GM21576 (cell line): Measurements from ENCODE around the gene DHX9.

Experiments
- ATAC-seq: cut with Tn5 transposase; IDR thresholded peaks from one replicate; pipeline ENCODE4 v1.9.1; 2021; ENCODE audit warnings: mild to moderate bottlenecking, moderate library complexity; ENCODE audit not compliant: unreplicated experiment

DHX9 gene

GRCh38 chr1:182839209-182840066 is at the start of gene DHX9:
Gene DHX9, plus strand, starts transcription at chr1:182839347. Its CDS starts 3,220 bp downstream, at chr1:182842567.
- peak; percentile 78 for ATAC-seq

- ATAC-seq, result no peak
These were observed 47.6 kb upstream of the DHX9 start for GRCh38 chr1:182791281-182792179.

DNA sequence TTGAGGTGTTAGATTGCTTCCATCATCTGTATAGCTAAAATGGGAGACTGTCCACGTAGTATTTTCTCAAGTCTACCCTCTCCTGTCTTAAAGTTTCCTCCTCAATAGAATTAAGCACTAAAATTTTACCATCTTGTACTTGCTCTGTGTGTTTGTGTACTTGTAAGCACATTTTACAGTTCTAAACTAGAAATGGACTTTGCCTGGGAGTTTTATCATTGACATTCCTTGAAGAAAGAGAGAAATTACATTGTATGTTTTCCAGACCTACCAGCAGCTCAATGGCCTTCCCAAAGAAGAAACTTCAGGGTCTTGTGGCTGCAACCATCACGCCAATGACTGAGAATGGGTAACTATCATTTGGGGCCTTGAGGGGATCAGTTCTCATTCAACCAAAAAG is 45.1 kb upstream of the DHX9 start:
- ATAC-seq, result no peak

DNA sequence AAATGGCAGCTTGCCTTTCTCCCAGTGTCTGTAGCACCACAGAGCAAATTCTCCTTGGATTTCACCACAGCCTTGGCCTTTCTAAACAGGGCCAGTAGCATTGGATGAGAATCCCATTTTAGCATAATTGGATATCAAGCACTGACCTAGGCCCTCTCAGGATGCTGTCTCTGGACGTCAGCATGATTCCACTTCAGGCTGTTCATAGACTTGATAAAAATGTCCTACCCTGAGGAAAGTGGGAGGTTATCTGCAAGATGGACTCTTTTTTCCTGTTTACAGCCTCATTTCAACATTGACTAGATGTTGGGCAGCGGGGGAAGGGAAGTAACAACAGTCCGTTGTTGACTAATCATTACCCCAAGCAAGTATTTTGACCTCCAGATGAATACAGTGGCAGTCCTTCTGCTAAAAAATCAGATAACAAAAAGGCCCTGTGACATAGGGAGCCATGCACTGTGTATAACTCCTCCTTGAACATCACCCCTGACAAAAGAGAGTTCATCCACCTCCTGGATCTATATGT is 44.4 kb upstream of the DHX9 start:
- ATAC-seq, result no peak

DNA sequence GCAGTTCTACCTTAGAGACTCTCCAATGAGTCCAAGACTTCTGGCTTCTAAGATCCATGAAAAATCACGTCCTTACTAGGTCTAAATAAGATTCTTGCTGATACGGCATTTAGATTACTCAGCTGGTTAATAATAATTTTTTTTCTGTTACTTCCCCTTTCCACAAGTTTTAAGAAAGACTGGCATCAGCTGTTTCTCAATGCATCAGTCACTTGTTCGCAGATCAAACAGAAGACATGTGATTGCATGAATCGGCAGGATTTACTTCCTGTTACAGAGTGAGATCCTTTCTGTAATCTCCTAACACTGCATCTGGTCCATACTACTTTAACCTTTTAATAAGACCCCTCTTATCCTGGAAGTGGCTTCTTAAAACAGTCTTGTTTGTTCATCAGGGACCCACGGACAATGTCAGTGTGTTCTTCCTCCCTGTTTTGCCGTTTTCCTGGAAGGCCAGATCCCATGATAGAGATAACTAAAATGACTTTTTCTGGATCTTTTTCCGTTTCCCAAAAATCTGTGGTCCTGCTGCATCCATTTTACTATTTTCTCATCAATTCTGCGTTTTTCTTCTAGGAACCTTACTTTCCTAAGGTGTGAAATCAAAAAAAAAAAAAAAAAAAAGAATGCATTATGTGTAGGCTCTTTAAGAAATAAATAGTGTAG is 43.5 kb upstream of the DHX9 start:
- no peak for ATAC-seq

- no peak for ATAC-seq
These were observed 36.9 kb upstream of the DHX9 start for GRCh38 chr1:182802006-182802803.

- ATAC-seq, result no peak
These were observed 35.3 kb upstream of the DHX9 start for GRCh38 chr1:182803846-182804245.

- ATAC-seq, result no peak
These were observed 33.0 kb upstream of the DHX9 start for GRCh38 chr1:182806015-182806678.

DNA sequence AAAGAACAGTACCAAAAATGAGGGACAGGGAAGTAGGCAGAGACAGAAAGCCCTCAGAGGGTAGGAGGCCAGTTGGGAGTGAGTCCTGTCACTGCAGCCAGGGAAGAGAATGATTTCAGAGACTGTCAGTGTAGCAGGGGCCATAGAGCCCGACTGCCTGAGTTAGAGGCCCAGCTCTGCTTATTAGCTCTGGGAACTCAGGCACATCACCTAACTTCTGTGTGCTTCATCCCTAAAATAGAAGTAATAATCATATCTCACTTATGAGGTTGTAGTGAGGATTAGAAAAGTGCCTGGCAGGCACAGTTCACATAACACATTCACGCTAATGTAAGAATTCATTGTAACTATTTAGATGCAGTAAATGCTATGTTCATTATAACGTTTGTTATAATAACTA is 31.2 kb upstream of the DHX9 start:
- no peak for ATAC-seq

GRCh38 chr1:182809414-182809957 is 29.7 kb upstream of the DHX9 start:
- ATAC-seq, result no peak

DNA sequence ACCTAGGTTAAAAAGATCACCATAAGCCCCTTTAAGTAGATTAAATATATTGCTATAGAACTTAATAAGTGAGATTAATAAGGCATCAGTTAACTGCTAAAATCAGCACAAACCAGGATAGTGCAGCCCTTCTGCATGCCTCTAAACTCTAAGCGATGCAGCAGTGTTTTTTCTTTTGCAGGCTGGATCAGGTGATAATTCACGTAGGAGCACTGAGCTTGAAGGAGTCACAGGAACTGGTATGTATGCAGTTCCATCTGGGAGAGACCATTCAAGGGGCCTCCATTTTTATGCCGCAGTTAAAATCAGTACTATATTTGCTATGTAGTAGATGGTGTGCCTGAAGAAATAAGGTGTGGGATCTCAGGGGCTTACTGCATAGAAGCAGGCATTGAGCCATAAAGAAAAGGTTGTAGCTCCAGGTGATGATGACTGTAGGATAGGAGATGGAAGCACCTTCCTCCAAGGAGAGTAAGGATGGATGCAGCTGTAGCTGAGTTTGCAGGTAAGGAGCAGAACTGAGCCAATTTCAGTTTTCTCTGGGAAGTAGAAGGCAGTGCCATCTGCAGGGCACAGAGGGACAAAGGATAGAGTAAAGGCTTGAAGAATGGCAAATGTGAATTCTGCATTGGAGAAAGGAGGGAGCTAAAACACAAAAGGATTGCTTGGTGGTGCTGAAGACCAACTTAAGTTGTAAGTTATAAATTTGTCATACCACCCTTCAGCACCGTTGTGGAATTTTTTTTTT is 27.0 kb upstream of the DHX9 start:
- ATAC-seq, result no peak

DNA sequence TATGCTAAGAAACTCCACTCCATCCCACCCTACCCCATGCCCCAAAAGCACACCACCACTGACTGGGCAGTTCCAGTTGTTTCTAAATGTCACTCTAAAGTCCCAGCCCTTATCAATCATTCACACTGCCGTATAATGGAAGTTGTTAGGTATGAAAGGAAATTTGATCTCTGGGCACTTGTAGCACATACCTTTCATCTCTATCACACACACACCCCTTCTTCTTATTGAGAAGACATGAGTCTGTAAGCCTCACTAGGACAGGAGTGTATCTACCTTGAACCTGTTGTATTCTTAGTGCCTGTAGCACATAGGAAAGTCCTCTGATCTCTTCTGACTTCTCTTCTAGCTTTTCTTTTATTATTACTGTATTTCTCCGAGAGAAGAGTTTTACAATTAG is 22.3 kb upstream of the DHX9 start:
- no peak for ATAC-seq

GRCh38 chr1:182817802-182818201 is 21.3 kb upstream of the DHX9 start:
- no peak for ATAC-seq

- ATAC-seq, result no peak
These were observed 15.9 kb upstream of the DHX9 start for GRCh38 chr1:182823220-182823619.

GRCh38 chr1:182826892-182827291 is 12.3 kb upstream of the DHX9 start:
- no peak for ATAC-seq

GRCh38 chr1:182829285-182829932 is 9.7 kb upstream of the DHX9 start:
- ATAC-seq, result peak; percentile 91

GRCh38 chr1:182833271-182833670 is 5.9 kb upstream of the DHX9 start:
- ATAC-seq, result no peak

DNA sequence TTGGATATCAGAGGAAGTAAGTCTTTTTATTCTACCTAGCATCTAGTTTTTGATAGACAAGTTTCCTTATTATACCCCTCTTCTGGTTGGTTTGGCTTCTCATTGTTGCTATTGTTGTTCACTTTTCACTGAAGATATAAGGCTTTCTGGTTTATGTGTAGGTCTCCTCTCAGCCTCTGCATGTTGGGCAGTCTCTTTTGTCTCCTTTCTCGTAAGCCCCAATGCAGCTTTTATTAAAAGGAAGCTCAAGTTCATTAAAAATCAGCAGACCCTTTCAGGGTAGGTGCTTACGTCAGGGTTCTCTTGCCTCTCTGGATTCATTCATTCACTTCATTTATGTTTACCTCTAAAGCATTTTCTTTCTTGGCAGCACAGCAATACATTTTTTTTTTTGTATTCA is 4.8 kb upstream of the DHX9 start:
- no peak for ATAC-seq
